Liver (tissue), 9 donors: ENCODE measurements around the gene ARHGAP10. TPM values are rescaled to one million over a fixed set of nuclear protein-coding genes. Genes with fewer than 3 reads are reported as not detected.

Experiments used
- DNase-seq: peaks from one replicate; pipeline ENCODE4 v3.0.0-alpha.2; 2017; ENCODE audit warnings: low spot score
- H3K27ac ChIP-seq, 2 donors: one replicate each; pipeline ENCODE4 v1.7.0; 2013; ENCODE audit warnings: inconsistent platforms in 2 of 2, low read length in 2 of 2, control low read depth in 1 of 2, low read depth in 1 of 2, mild to moderate bottlenecking in 1 of 2
- H3K27me3 ChIP-seq, 4 donors: one replicate each; pipeline versions ENCODE4 v1.6.1 to v1.7.0; 2013; ENCODE audit warnings: low read length in 3 of 4, inconsistent platforms in 1 of 4, mild to moderate bottlenecking in 1 of 4, moderate library complexity in 1 of 4; ENCODE audit not compliant: control insufficient read depth in 4 of 4, insufficient read depth in 4 of 4
- H3K36me3 ChIP-seq, 4 donors: one replicate each; pipeline versions ENCODE4 v1.6.1 to v1.7.0; 2013; ENCODE audit warnings: low read length in 3 of 4, mild to moderate bottlenecking in 3 of 4, low read depth in 1 of 4, moderate library complexity in 1 of 4; ENCODE audit not compliant: control insufficient read depth in 4 of 4, insufficient read depth in 3 of 4
- H3K4me1 ChIP-seq, 4 donors: one replicate each; pipeline versions ENCODE4 v1.6.1 to v1.7.0; 2013; ENCODE audit warnings: low read length in 3 of 4, mild to moderate bottlenecking in 3 of 4, moderate library complexity in 1 of 4; ENCODE audit not compliant: control insufficient read depth in 4 of 4, insufficient read depth in 4 of 4
- H3K4me3 ChIP-seq, 3 donors: one replicate each; pipeline versions ENCODE4 v1.6.1 to v1.7.0; 2013; ENCODE audit warnings: low read length in 3 of 3, control low read depth in 1 of 3, low read depth in 1 of 3, mild to moderate bottlenecking in 1 of 3
- H3K9ac ChIP-seq, 2 donors: one replicate each; pipeline ENCODE4 v1.7.0; 2013; ENCODE audit warnings: low read length in 2 of 2, mild to moderate bottlenecking in 2 of 2, moderate library complexity in 2 of 2, control low read depth in 1 of 2, low read depth in 1 of 2
- H3K9me3 ChIP-seq, 4 donors: one replicate each; pipeline versions ENCODE4 v1.6.1 to v1.7.0; 2013; ENCODE audit warnings: low read length in 3 of 4; ENCODE audit not compliant: control insufficient read depth in 4 of 4
- ATF3 ChIP-seq: IDR thresholded peaks from 2 replicates; pipeline ENCODE4 v1.6.1; 2016; ENCODE audit warnings: antibody characterized with exemption
- CTCF ChIP-seq: fragments of 150-350 bp; IDR thresholded peaks from 2 replicates; pipeline ENCODE4 v1.5.1; 2017; ENCODE audit warnings: improper control_type of control experiment, low read depth, low read length; ENCODE audit not compliant: missing input control
- EGR1 ChIP-seq, 2 donors: IDR thresholded peaks; 2 replicates each; pipeline ENCODE4 v1.6.1; 2016 to 2018; ENCODE audit warnings: antibody characterized with exemption in 2 of 2, low read depth in 2 of 2
- FOXA1 ChIP-seq: IDR thresholded peaks from 2 replicates; pipeline ENCODE4 v1.6.1; 2016; ENCODE audit warnings: antibody characterized with exemption
- FOXA2 ChIP-seq: IDR thresholded peaks from 2 replicates; pipeline ENCODE4 v1.6.1; 2016; ENCODE audit warnings: antibody characterized with exemption
- GABPA ChIP-seq, 2 donors: IDR thresholded peaks in 1 of 2; conservative IDR thresholded peaks in 1 of 2; 2 replicates each; pipeline ENCODE4 v1.6.1; 2016; ENCODE audit warnings: antibody characterized with exemption in 2 of 2, mild to moderate bottlenecking in 1 of 2, moderate library complexity in 1 of 2
- HNF4A ChIP-seq, 2 donors: conservative IDR thresholded peaks; 2 replicates each; pipeline ENCODE4 v1.6.1; 2016; ENCODE audit warnings: antibody characterized with exemption in 2 of 2, mild to moderate bottlenecking in 2 of 2
- HNF4G ChIP-seq: IDR thresholded peaks from 2 replicates; pipeline ENCODE4 v1.6.1; 2016; ENCODE audit warnings: antibody characterized with exemption
- JUND ChIP-seq, 2 donors: IDR thresholded peaks; 2 replicates each; pipeline ENCODE4 v1.6.1; 2016; ENCODE audit warnings: antibody characterized with exemption in 2 of 2
- MAX ChIP-seq: IDR thresholded peaks from 2 replicates; pipeline ENCODE4 v1.6.1; 2016; ENCODE audit warnings: antibody characterized with exemption
- NR2F2 ChIP-seq: IDR thresholded peaks from 2 replicates; pipeline ENCODE4 v1.6.1; 2016; ENCODE audit warnings: antibody characterized with exemption
- RAD21 ChIP-seq, 2 donors: IDR thresholded peaks; 2 replicates each; pipeline ENCODE4 v1.6.1; 2016; ENCODE audit warnings: antibody characterized with exemption in 2 of 2, mild to moderate bottlenecking in 2 of 2
- REST ChIP-seq: IDR thresholded peaks from 2 replicates; pipeline ENCODE4 v1.6.1; 2016; ENCODE audit warnings: antibody characterized with exemption, mild to moderate bottlenecking
- RXRA ChIP-seq, 2 donors: IDR thresholded peaks; 2 replicates each; pipeline ENCODE4 v1.6.1; 2017 to 2018; ENCODE audit warnings: antibody characterized with exemption in 2 of 2, mild to moderate bottlenecking in 1 of 2
- SP1 ChIP-seq: IDR thresholded peaks from 2 replicates; pipeline ENCODE4 v1.6.1; 2018; ENCODE audit warnings: antibody characterized with exemption, mild to moderate bottlenecking
- TAF1 ChIP-seq: conservative IDR thresholded peaks from 2 replicates; pipeline ENCODE4 v1.6.1; 2016; ENCODE audit warnings: antibody characterized with exemption, mild to moderate bottlenecking
- YY1 ChIP-seq: IDR thresholded peaks from 2 replicates; pipeline ENCODE4 v1.6.1; 2016; ENCODE audit warnings: antibody characterized with exemption, mild to moderate bottlenecking
- ZBTB33 ChIP-seq: IDR thresholded peaks from 2 replicates; pipeline ENCODE4 v1.6.1; 2016; ENCODE audit warnings: antibody characterized with exemption
- WGBS: extraction: QIAGEN DNeasy Blood & Tissue Kit; methylation state at CpG from one replicate; pipeline ENCODE4 v1.1.7; 2013; 5-methylcytosine and 5-hydroxymethylcytosine counted together
- polyA plus RNA-seq, 2 donors: library from polyadenylated mRNA; stranded (reverse) in 1 of 2; unstranded in 1 of 2; fragments of 200-250 nt in 1 of 2; fragments of >200 nt in 1 of 2; fragmentation: Nextera tagmentation in 1 of 2; extraction: Ambion mirVana in 1 of 2; gene quantifications; one replicate each; pipeline versions ENCODE4 v1.2.1 to v1.2.3, GENCODE V29; 2013 to 2015
- total RNA-seq, 2 donors: library from RNA; depleted of rRNA; stranded (reverse); fragments of >200 nt; gene quantifications; one replicate each; pipeline ENCODE4 v1.2.3, GENCODE V29; 2014
- donor health status: healthy.
- donor health status: healthy.
- donor health status: healthy.
- donor health status: healthy.
- donor health status: healthy.

ARHGAP10 gene
- total and polyA plus RNA-seq, 4 donors: 1.5 to 13.0 (median 4.3) TPM

- Histone ChIP-seq H3K36me3 (no peaks in the 10 kb centered on the region), H3K27me3 (no peaks in the 10 kb centered on the region), H3K4me3 (no peak overlapping the region), H3K4me1 (peaks cover 0 to 8% (median 3%) of the 10 kb centered on the region in 4 donors), H3K9ac (no peak overlapping the region), H3K9me3 (no peaks in the 10 kb centered on the region), H3K27ac (no peak overlapping the region)
- no peak for DNase-seq
- WGBS: 80% methylated on average over 5 of the region's 5 CpGs
- TF ChIP-seq MAX (no peak), RXRA (IDR thresholded peaks at IDR 0.05) (no peak), JUND (IDR thresholded peaks at IDR 0.05) (no peak), GABPA (IDR thresholded peaks at IDR 0.05 in 1 of 2, conservative IDR thresholded peaks at IDR 0.05 in 1 of 2) (no peak), SP1 (no peak), NR2F2 (no peak), ATF3 (no peak), FOXA1 (no peak), CTCF (no peak), YY1 (no peak), ZBTB33 (no peak), REST (no peak), FOXA2 (no peak), HNF4G (no peak), TAF1 (no peak), EGR1 (IDR thresholded peaks at IDR 0.05; ENCODE audit: low read depth in 2 of 2) (no peak), HNF4A (conservative IDR thresholded peaks at IDR 0.05) (no peak), RAD21 (IDR thresholded peaks at IDR 0.05) (no peak)
Observed at GRCh38 chr4:148017801-148018200, 285.9 kb downstream of the ARHGAP10 start.
